Activated T-cell treated with anti-CD3 and anti-CD28 coated beads, Interleukin-2, amount 50 U/mL, for 72 hours (primary cell): Measurements from ENCODE around the gene TTBK2. TPM values are rescaled to one million over a fixed set of nuclear protein-coding genes. Genes with fewer than 3 reads are reported as not detected.
"Not testable (repeated sequence)": the region's sequence is repeated elsewhere in the genome, so short reads cannot be mapped to it uniquely, and the experiment has no call there.

Experiments used
- ATAC-seq, 2 donors: fragments of 150-1000 bp; cut with Tn5 transposase; replicated peaks in 1 of 2; 2 replicates each; pipeline ENCODE4 v1.10.0; 2021; ENCODE audit warnings: moderate library complexity in 2 of 2, mild to moderate bottlenecking in 1 of 2
- DNase-seq, 2 donors: peaks; one replicate each; pipeline ENCODE4 v3.0.0; 2021 to 2022; ENCODE audit warnings: mixed read lengths in 1 of 2
- H3K27ac Mint-ChIP-seq: one replicate; pipeline ENCODE4 v1.8.0; 2022; ENCODE audit warnings: mild to moderate bottlenecking, moderate library complexity, mixed read lengths
- H3K27me3 Mint-ChIP-seq: one replicate; pipeline ENCODE4 v1.8.0; 2022; ENCODE audit warnings: low read depth, mixed read lengths
- H3K36me3 Mint-ChIP-seq, 2 donors: one replicate each; pipeline ENCODE4 v1.8.0; 2022; ENCODE audit warnings: mixed read lengths in 2 of 2, mild to moderate bottlenecking in 1 of 2; ENCODE audit not compliant: insufficient read depth in 2 of 2
- H3K4me1 Mint-ChIP-seq: one replicate; pipeline ENCODE4 v1.8.0; 2022; ENCODE audit warnings: low read depth, mixed read lengths
- H3K4me3 Mint-ChIP-seq, 2 donors: one replicate each; pipeline ENCODE4 v1.8.0; 2022; ENCODE audit warnings: mild to moderate bottlenecking in 2 of 2, mixed read lengths in 2 of 2, moderate library complexity in 2 of 2
- H3K9me3 Mint-ChIP-seq, 2 donors: one replicate each; pipeline ENCODE4 v1.8.0; 2022; ENCODE audit warnings: mixed read lengths in 2 of 2
- total RNA-seq, 2 donors: library from RNA; stranded (reverse); gene quantifications; one replicate each; pipeline ENCODE4 v1.2.3, GENCODE V29; 2022

Gene TTBK2
- total RNA-seq, 2 donors from 2014 or later: 23.4 to 23.7 TPM

- Mint-ChIP-seq H3K27ac (no peak overlapping the region), H3K4me1 (no peaks in the 10 kb centered on the region), H3K27me3 (no peaks in the 10 kb centered on the region), H3K36me3 (peaks cover 0 to 4% of the 10 kb centered on the region in 2 donors), H3K9me3 (no peaks in the 10 kb centered on the region), H3K4me3 (no peak overlapping the region)
- ATAC-seq (no peak), DNase-seq (no peak)
These were observed 123.4 kb downstream of the TTBK2 start for GRCh38 chr15:42796955-42797782.

GRCh38 chr15:42788725-42789124, 131.9 kb downstream of the TTBK2 start:
- Mint-ChIP-seq H3K36me3 (peaks cover 0 to 2% of the 10 kb centered on the region in 2 donors), H3K27me3 (no peaks in the 10 kb centered on the region), H3K9me3 (no peaks in the 10 kb centered on the region), H3K4me3 (no peak overlapping the region), H3K4me1 (no peaks in the 10 kb centered on the region), H3K27ac (no peak overlapping the region)
- ATAC-seq: no peak
- no peak for DNase-seq

- Mint-ChIP-seq H3K4me3 (no peak overlapping the region), H3K4me1 (no peaks in the 10 kb centered on the region), H3K36me3 (peaks cover 0 to 3% of the 10 kb centered on the region in 2 donors), H3K27me3 (no peaks in the 10 kb centered on the region), H3K9me3 (no peaks in the 10 kb centered on the region), H3K27ac (no peak overlapping the region)
- ATAC-seq (no peak), DNase-seq (no peak)
These were observed 133.6 kb downstream of the TTBK2 start for GRCh38 chr15:42786978-42787377.

GRCh38 chr15:42785569-42785968, 135.0 kb downstream of the TTBK2 start:
- H3K27me3 Mint-ChIP-seq: no peaks in the 10 kb centered on the region
- H3K4me3 Mint-ChIP-seq: no peak overlapping the region
- H3K9me3 Mint-ChIP-seq: no peaks in the 10 kb centered on the region
- no peak for ATAC-seq
- DNase-seq: no peak
- peaks cover 0 to 3% of the 10 kb centered on the region in 2 donors for H3K36me3 Mint-ChIP-seq
- H3K27ac Mint-ChIP-seq: no peak overlapping the region
- H3K4me1 Mint-ChIP-seq: no peaks in the 10 kb centered on the region

GRCh38 chr15:42784705-42785104, 135.9 kb downstream of the TTBK2 start:
- no peaks in the 10 kb centered on the region for H3K27me3 Mint-ChIP-seq
- no peak for DNase-seq
- no peak for ATAC-seq
- H3K9me3 Mint-ChIP-seq: no peaks in the 10 kb centered on the region
- peaks cover 0 to 3% of the 10 kb centered on the region in 2 donors for H3K36me3 Mint-ChIP-seq
- H3K4me3 Mint-ChIP-seq: no peak overlapping the region
- H3K4me1 Mint-ChIP-seq: no peaks in the 10 kb centered on the region
- H3K27ac Mint-ChIP-seq: no peak overlapping the region

- Mint-ChIP-seq H3K4me3 (no peak overlapping the region), H3K36me3 (peaks cover 0 to 3% of the 10 kb centered on the region in 2 donors), H3K27ac (no peak overlapping the region), H3K4me1 (no peaks in the 10 kb centered on the region), H3K27me3 (no peaks in the 10 kb centered on the region), H3K9me3 (no peaks in the 10 kb centered on the region)
- ATAC-seq (no peak), DNase-seq (no peak)
These were observed 137.9 kb downstream of the TTBK2 start for GRCh38 chr15:42782716-42783115.

- Mint-ChIP-seq H3K36me3 (peaks cover 0 to 3% of the 10 kb centered on the region in 2 donors), H3K9me3 (no peaks in the 10 kb centered on the region), H3K27ac (no peak overlapping the region), H3K27me3 (no peaks in the 10 kb centered on the region), H3K4me3 (no peak overlapping the region), H3K4me1 (no peaks in the 10 kb centered on the region)
- DNase-seq (no peak), ATAC-seq (no peak)
These were observed 145.2 kb downstream of the TTBK2 start for GRCh38 chr15:42775416-42775815.

- Mint-ChIP-seq H3K4me1 (no peaks in the 10 kb centered on the region), H3K36me3 (peaks cover 3 to 7% of the 10 kb centered on the region in 2 donors), H3K9me3 (peaks cover 0 to 3% of the 10 kb centered on the region in 2 donors), H3K27ac (no peak overlapping the region), H3K4me3 (no peak overlapping the region), H3K27me3 (no peaks in the 10 kb centered on the region)
- ATAC-seq (no peak), DNase-seq (no peak)
These were observed 147.7 kb downstream of the TTBK2 start for GRCh38 chr15:42772901-42773300.

- Mint-ChIP-seq H3K9me3 (peaks cover 3% of the 10 kb centered on the region in 2 donors), H3K27me3 (no peaks in the 10 kb centered on the region), H3K4me1 (no peaks in the 10 kb centered on the region), H3K27ac (no peak overlapping the region), H3K36me3 (peaks cover 4 to 7% of the 10 kb centered on the region in 2 donors), H3K4me3 (no peak overlapping the region)
- ATAC-seq (no peak), DNase-seq (no peak)
These were observed 148.4 kb downstream of the TTBK2 start for GRCh38 chr15:42772144-42772543.

- H3K4me1 Mint-ChIP-seq, DNase-seq, H3K4me3 Mint-ChIP-seq, ATAC-seq, H3K27me3 Mint-ChIP-seq, H3K27ac Mint-ChIP-seq: not testable (repeated sequence)
- Mint-ChIP-seq H3K36me3 (peaks cover 31% of the 10 kb centered on the region in 2 donors), H3K9me3 (peaks cover 21% of the 10 kb centered on the region in 2 donors)
These were observed 154.5 kb downstream of the TTBK2 start for GRCh38 chr15:42766109-42766508.

GRCh38 chr15:42764154-42764731, 156.3 kb downstream of the TTBK2 start:
- peaks cover 33 to 44% of the 10 kb centered on the region in 2 donors for H3K36me3 Mint-ChIP-seq
- H3K27me3 Mint-ChIP-seq, DNase-seq, H3K27ac Mint-ChIP-seq, ATAC-seq, H3K4me1 Mint-ChIP-seq, H3K4me3 Mint-ChIP-seq: not testable (repeated sequence)
- H3K9me3 Mint-ChIP-seq: peaks cover 24 to 25% of the 10 kb centered on the region in 2 donors

GRCh38 chr15:42761813-42762212, 158.8 kb downstream of the TTBK2 start:
- H3K36me3 Mint-ChIP-seq: peaks cover 31 to 37% of the 10 kb centered on the region in 2 donors

GRCh38 chr15:42760759-42761158, 159.8 kb downstream of the TTBK2 start:
- Mint-ChIP-seq H3K27me3 (no peaks in the 10 kb centered on the region), H3K9me3 (peaks cover 14 to 17% of the 10 kb centered on the region in 2 donors), H3K27ac (no peak overlapping the region), H3K4me3 (no peak overlapping the region), H3K36me3 (peaks cover 26 to 31% of the 10 kb centered on the region in 2 donors), H3K4me1 (no peaks in the 10 kb centered on the region)
- ATAC-seq (no peak), DNase-seq (no peak)

More at GRCh38 chr15:42761813-42762212, 158.8 kb downstream of the TTBK2 start:
- H3K27ac Mint-ChIP-seq, H3K27me3 Mint-ChIP-seq, H3K4me3 Mint-ChIP-seq, ATAC-seq, H3K4me1 Mint-ChIP-seq, DNase-seq: not testable (repeated sequence)
- H3K9me3 Mint-ChIP-seq: peaks cover 19 to 21% of the 10 kb centered on the region in 2 donors
